ENCODE data around the gene SKAP2. TPM values are rescaled to one million over a fixed set of nuclear protein-coding genes. Genes with fewer than 3 reads are reported as not detected.

The SKAP2 gene
- total RNA-seq, 8 experiments from 2014 or later, result 34.0 to 91.7 (median 49.4) TPM

DNA sequence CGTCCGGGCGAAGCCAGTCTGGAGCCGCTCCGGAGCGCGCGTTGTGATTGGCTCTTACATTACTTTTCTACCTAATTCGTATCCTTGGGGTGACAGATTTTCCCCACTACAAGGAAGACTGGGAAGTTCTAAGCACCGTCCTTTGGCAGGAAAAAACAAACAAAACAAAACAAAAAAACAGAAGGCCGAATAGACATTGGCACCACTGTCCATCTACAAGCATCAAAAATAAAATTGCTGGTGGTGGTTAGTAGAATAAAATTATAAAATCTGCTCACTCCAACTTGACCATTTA, 651 bp upstream of the SKAP2 start:
- peak; percentile 37 to 54 (median 44) for ATAC-seq (replicated peaks in 6 of 8)
- H3K4me3 ChIP-seq, result peak overlapping the region; percentile 57 to 72 (median 69)
- in situ Hi-C loops (cut with MboI; ENCODE audit: low pct_unique_long_range_greater_than_20kb in 2 of 9, low sequenced_read_pairs in 9 of 9, unreplicated experiment in 9 of 9), result loop anchor here in 2 of 9 experiments (25.0 kb wide), 2 partner anchors 222 to 247 kb away; partner anchors contain the start of genes HOXA1 (in 1 of the 2) and HOXA2 (in 1 of the 2)
- H3K27ac ChIP-seq, result peak overlapping the region; percentile 84 to 87
- 3 to 60% (median 23%) methylated on average over 1 to 11 of the region's 11 CpGs; no CpG with 5 or more reads in 1 of the 10 experiments for WGBS, 10 experiments
- H3K4me1 ChIP-seq (replicated peaks in 1 of 2), result peaks cover 6 to 32% of the 10 kb centered on the region in 2 donors

DNA sequence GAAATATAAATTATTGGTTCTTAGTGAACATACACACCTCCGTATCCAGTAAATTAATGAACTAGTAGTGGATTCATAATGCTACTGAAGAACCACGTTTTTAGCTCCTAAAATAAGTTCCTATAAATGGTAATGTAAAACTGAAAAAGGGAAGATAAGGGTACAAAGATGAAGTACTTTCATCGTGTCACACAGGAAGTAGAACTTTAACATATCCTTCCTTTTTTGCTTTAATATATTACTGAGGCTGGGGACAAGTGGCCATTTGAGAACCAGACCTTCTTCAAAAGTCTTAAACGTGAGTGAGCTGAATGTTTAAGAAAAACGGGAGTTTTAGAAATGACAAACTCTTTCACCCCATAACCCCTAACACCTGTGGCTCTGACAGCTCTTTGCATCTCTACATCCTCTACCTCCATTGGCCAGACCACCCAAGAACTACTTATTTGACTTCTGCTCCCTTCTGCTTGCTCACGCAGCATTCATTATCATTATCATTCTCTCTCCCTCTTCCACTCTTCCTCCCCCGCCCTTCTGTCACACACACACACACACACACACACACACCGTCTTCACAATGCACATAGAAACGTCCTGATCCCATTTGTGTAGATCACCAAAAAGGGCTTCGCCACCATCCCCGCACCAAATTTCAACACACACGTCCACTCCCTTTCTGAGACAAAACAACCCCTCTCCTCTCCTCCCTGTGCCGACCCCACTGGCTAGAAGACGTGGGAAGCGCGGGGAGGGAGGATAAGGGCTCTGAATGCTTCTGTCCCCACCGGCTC, 677 bp downstream of the SKAP2 start:
- ATAC-seq (replicated peaks in 6 of 8), result peak; percentile 10 to 54 (median 46)
- H3K27ac ChIP-seq, result peak overlapping the region; percentile 79 to 87
- 0 to 17% (median 0%) methylated on average over 1 to 9 of the region's 17 CpGs for WGBS, 10 experiments
- peak overlapping the region; percentile 57 to 72 (median 69) for H3K4me3 ChIP-seq
- in situ Hi-C loops (cut with MboI; ENCODE audit: low pct_unique_long_range_greater_than_20kb in 2 of 9, low sequenced_read_pairs in 9 of 9, unreplicated experiment in 9 of 9), result loop anchor here in 2 of 9 experiments (25.0 kb wide), 2 partner anchors 224 to 249 kb away; partner anchors contain the start of genes HOXA1 (in 1 of the 2) and HOXA2 (in 1 of the 2)
- H3K4me1 ChIP-seq (replicated peaks in 1 of 2), result peaks cover 15 to 45% of the 10 kb centered on the region in 2 donors

DNA sequence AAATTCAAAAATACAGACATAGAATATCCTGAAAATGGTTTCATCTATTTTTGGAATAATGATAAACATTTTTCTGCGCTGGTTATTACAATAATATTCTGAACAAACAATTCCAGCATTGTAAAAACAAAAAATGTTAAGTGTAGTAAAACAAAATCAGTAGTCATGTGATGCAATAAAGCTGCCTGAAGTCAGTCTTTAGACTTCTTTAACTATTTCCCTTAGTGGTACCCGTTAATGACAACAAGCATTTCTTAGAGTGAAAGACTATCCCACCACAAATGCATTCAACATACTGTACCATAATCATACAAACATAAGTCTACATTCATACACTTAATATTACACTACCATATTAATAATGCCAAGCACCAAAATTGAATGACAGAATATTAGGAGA, 1.6 kb downstream of the SKAP2 start:
- WGBS, 10 experiments, result 0 to 88% (median 29%) methylated on average over 1 to 2 of the region's 2 CpGs; no CpG with 5 or more reads in 1 of the 10 experiments
- in situ Hi-C loops (cut with MboI; ENCODE audit: low pct_unique_long_range_greater_than_20kb in 2 of 9, low sequenced_read_pairs in 9 of 9, unreplicated experiment in 9 of 9), result loop anchor here in 2 of 9 experiments (25.0 kb wide), 2 partner anchors 224 to 249 kb away; partner anchors contain the start of genes HOXA1 (in 1 of the 2) and HOXA2 (in 1 of the 2)
- no peak overlapping the region for H3K27ac ChIP-seq

DNA sequence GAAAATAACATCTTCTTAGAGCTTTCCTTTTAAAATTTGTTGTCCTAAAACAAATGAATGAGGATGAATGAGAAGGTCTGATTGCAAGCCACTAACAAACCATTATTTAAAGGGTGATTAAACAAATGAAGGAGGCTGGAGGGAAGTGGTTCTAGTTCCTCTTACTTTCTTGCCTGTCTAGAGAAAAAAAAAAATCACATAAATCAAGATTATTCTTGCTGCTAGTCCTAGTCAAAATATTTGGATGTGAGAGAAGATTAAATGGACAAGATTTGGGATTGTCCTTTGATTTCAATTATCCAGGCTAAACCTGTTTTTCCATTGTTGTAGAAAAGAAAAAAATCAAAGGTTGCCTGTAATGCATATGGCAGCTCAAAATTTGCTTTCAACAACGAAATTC, 3.3 kb downstream of the SKAP2 start:
- WGBS, 10 experiments, result 0 to 75% (median 14%) methylated on average over 1 of the region's 1 CpG; no CpG with 5 or more reads in 1 of the 10 experiments
- no peak overlapping the region for H3K4me3 ChIP-seq
- in situ Hi-C loops (cut with MboI; ENCODE audit: low pct_unique_long_range_greater_than_20kb in 2 of 9, low sequenced_read_pairs in 9 of 9, unreplicated experiment in 9 of 9), result loop anchor here in 2 of 9 experiments (25.0 kb wide), 2 partner anchors 226 to 251 kb away; partner anchors contain the start of genes HOXA1 (in 1 of the 2) and HOXA2 (in 1 of the 2)
- peaks cover 18 to 60% of the 10 kb centered on the region in 2 donors for H3K4me1 ChIP-seq (replicated peaks in 1 of 2)
- ATAC-seq (replicated peaks in 6 of 8), result no peak
- no peak overlapping the region for H3K27ac ChIP-seq

More for the DNA sequence above, 1.6 kb downstream of the SKAP2 start:
- no peak for ATAC-seq (replicated peaks in 6 of 8)
- Histone ChIP-seq H3K4me3 (peak overlapping the region; percentile 57 to 72 (median 69)), H3K4me1 (replicated peaks in 1 of 2) (peaks cover 18 to 54% of the 10 kb centered on the region in 2 donors)

DNA sequence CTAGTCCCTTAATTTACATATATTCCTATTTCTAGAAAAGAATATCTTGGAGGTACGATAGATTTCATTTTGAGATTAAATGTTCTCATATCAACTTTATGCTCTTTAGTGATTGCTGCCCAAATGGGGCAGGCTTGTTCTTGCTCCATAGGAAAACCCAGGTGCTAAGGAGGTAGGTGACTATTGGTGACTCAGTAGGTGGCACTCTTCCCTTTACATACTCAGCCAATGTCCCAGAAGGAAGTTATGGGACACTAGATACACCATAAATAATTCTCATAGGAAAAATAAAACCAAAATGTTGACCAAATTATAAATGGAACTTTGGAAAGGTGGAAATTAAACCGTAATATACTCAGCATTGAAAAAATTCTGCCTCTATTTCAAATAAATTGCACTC, 4.0 kb downstream of the SKAP2 start:
- Histone ChIP-seq H3K4me3 (peak overlapping the region in 2 of 5 donors; percentile 2 to 7), H3K4me1 (replicated peaks in 1 of 2) (peaks cover 21 to 63% of the 10 kb centered on the region in 2 donors), H3K27ac (no peak overlapping the region)
- in situ Hi-C loops (cut with MboI; ENCODE audit: low pct_unique_long_range_greater_than_20kb in 2 of 9, low sequenced_read_pairs in 9 of 9, unreplicated experiment in 9 of 9), result loop anchor here in 2 of 9 experiments (25.0 kb wide), 2 partner anchors 227 to 252 kb away; partner anchors contain the start of genes HOXA1 (in 1 of the 2) and HOXA2 (in 1 of the 2)
- 17 to 100% (median 67%) methylated on average over 1 to 2 of the region's 2 CpGs; no CpG with 5 or more reads in 1 of the 10 experiments for WGBS, 10 experiments
- no peak for ATAC-seq (replicated peaks in 6 of 8)

DNA sequence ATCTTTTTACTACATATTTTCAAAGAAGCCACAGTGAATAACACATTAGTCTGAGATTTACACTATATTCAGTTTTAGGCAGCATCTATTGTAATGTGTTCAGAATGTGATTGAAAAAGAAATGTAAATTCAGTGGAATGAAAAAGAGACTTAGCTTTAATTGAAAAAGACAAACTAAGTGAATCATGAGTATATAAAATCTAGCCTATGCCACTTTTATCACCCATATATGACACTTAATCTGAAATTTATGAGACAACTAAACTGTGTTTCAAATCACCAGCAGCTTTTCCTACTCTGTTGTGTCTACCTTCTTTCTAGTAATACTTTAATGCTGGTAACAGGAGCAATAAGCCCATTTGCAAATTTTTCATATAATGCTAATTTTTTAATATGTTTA, 4.7 kb downstream of the SKAP2 start:
- Histone ChIP-seq H3K4me3 (peak overlapping the region in 1 of 5 donors; percentile 5), H3K4me1 (replicated peaks in 1 of 2) (peaks cover 22 to 68% of the 10 kb centered on the region in 2 donors), H3K27ac (no peak overlapping the region)
- ATAC-seq (replicated peaks in 6 of 8), result no peak
- in situ Hi-C loops (cut with MboI; ENCODE audit: low pct_unique_long_range_greater_than_20kb in 2 of 9, low sequenced_read_pairs in 9 of 9, unreplicated experiment in 9 of 9), result loop anchor here in 5 of 9 experiments (10.0 to 25.0 kb wide), 4 partner anchors 228 to 285 kb away; partner anchors contain the start of genes HOXA1 (in 4 of the 5), HOXA5 (in 2 of the 5), HOXA6 (in 2 of the 5) and HOXA2 (in 1 of the 5)

DNA sequence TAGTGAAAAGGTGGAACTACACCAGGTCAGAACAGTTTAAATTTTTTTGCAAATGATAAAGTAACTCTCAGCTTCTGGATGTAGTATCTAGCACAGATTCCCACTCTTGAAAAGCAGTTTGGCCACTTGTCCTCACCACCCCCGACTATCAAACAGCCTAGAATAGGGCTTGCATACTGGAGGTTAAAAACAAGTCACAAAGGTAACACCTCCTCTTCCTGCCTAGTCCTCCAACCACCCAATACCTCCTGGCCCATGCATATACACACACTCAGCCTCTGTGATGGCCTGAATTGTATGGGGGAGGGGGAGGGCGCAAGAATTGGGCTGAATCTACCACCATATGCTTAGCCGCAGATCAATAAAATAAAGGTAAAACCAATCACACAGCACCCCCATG, 5.7 kb downstream of the SKAP2 start:
- peaks cover 22 to 78% of the 10 kb centered on the region in 2 donors for H3K4me1 ChIP-seq (replicated peaks in 1 of 2)
- no peak overlapping the region for H3K27ac ChIP-seq
- ATAC-seq (replicated peaks in 6 of 8), result peak in 5 of 8 experiments; percentile 3 to 27 (median 18)
- in situ Hi-C loops (cut with MboI; ENCODE audit: low pct_unique_long_range_greater_than_20kb in 2 of 9, low sequenced_read_pairs in 9 of 9, unreplicated experiment in 9 of 9), result loop anchor here in 5 of 9 experiments (10.0 to 25.0 kb wide), 4 partner anchors 229 to 286 kb away; partner anchors contain the start of genes HOXA1 (in 4 of the 5), HOXA5 (in 2 of the 5), HOXA6 (in 2 of the 5) and HOXA2 (in 1 of the 5)
- 7 to 100% (median 24%) methylated on average over 1 to 3 of the region's 3 CpGs; no CpG with 5 or more reads in 7 of the 10 experiments for WGBS, 10 experiments
- H3K4me3 ChIP-seq, result peak overlapping the region in 2 of 5 donors; percentile 35 to 43

DNA sequence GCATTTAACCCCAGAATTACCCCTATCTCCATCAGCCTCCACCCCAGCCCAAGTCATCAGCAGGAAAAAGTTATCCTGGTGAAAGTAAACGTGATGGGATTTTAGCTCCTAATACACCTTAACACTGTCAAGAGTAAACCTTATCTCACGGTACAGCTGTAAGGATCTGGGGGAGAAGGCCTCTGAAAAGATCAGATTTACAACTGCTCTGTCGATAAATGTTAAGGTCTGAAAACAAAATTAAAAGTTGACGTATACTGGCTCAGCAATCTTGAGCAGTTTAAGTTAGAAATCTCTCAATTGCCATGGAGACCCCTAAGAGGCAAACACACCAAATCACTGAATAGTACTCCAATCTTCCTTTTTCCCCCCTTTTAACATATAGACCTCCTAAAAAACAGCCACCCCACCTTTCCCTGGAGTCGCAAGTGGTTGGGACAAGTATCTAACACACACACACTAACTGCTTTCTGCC, 6.1 kb downstream of the SKAP2 start:
- 0 to 86% (median 13%) methylated on average over 1 to 5 of the region's 5 CpGs; no CpG with 5 or more reads in 3 of the 10 experiments for WGBS, 10 experiments
- ATAC-seq (replicated peaks in 6 of 8), result peak in 2 of 8 experiments; percentile 5 to 8
- Histone ChIP-seq H3K4me1 (replicated peaks in 1 of 2) (peaks cover 22 to 82% of the 10 kb centered on the region in 2 donors), H3K27ac (peak overlapping the region; percentile 72 to 82), H3K4me3 (peak overlapping the region; percentile 26 to 43 (median 35))
- in situ Hi-C loops (cut with MboI; ENCODE audit: low pct_unique_long_range_greater_than_20kb in 2 of 9, low sequenced_read_pairs in 9 of 9, unreplicated experiment in 9 of 9), result loop anchor here in 5 of 9 experiments (10.0 to 25.0 kb wide), 4 partner anchors 229 to 287 kb away; partner anchors contain the start of genes HOXA1 (in 4 of the 5), HOXA5 (in 2 of the 5), HOXA6 (in 2 of the 5) and HOXA2 (in 1 of the 5)

DNA sequence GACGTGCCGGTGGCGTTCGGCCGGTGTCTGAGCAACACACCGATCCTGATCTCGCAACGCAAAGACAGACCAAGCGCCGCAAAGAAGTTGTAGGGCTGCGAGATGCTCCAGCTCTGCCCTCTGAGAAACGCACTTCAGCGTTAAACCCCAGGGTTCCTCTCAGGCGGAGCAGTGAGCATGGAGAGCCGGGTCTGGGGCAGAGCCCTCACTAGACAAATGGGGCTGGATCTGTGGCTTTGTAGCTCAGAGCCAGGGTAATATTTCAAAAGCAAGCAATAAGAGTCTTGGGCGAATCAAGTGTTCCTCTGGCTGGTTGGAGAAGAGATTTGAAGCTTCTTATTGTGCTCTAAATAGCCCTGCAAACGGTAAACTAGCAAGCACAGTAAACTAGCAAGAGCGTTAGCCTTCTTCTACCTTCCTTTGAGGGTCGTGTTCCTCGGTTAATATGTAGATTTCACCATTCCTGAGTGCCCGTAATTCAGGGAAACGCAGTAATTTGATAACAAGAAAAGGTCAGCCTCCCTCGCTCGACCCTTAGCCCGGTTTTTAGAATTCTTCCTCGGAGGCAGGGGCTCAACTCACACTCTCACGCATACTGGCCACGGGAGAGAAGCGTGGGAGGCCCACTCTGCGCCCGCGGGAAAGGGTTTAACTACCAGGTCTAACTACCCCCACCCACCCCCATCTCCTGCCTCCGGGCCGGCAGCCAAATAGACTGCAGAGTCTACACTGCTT, 6.7 kb downstream of the SKAP2 start:
- Histone ChIP-seq H3K27ac (peak overlapping the region; percentile 72 to 82), H3K4me1 (replicated peaks in 1 of 2) (peaks cover 22 to 79% of the 10 kb centered on the region in 2 donors), H3K4me3 (peak overlapping the region; percentile 26 to 43 (median 35))
- in situ Hi-C loops (cut with MboI; ENCODE audit: low pct_unique_long_range_greater_than_20kb in 2 of 9, low sequenced_read_pairs in 9 of 9, unreplicated experiment in 9 of 9), result loop anchor here in 5 of 9 experiments (10.0 to 25.0 kb wide), 4 partner anchors 230 to 287 kb away; partner anchors contain the start of genes HOXA1 (in 4 of the 5), HOXA5 (in 2 of the 5), HOXA6 (in 2 of the 5) and HOXA2 (in 1 of the 5)
- peak in 6 of 8 experiments; percentile 49 to 84 (median 78) for ATAC-seq (replicated peaks in 6 of 8)
- WGBS, 10 experiments, result 0 to 100% (median 2%) methylated on average over 1 to 17 of the region's 34 CpGs; no CpG with 5 or more reads in 1 of the 10 experiments

DNA sequence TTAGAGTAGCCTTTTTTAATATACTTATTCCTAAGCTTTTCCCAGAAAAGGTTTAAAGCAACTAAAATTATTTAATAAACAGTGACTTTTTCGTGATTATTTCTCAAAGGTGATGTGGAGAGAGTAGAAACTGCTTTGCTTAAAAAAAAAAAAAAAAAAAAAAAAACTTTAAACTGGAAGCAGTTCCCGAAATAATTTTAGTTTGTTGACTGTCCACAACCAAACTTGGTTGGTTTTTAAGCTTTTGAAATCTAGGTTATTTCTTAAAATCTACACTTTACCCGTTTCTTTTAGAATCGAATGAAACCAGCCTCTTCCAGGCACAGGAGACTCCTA, 7.3 kb downstream of the SKAP2 start:
- 0 to 96% (median 5%) methylated on average over 2 to 4 of the region's 4 CpGs; no CpG with 5 or more reads in 1 of the 10 experiments for WGBS, 10 experiments
- Histone ChIP-seq H3K27ac (peak overlapping the region; percentile 72 to 82), H3K4me3 (peak overlapping the region; percentile 26 to 43 (median 35)), H3K4me1 (replicated peaks in 1 of 2) (peaks cover 22 to 75% of the 10 kb centered on the region in 2 donors)
- in situ Hi-C loops (cut with MboI; ENCODE audit: low pct_unique_long_range_greater_than_20kb in 2 of 9, low sequenced_read_pairs in 9 of 9, unreplicated experiment in 9 of 9), result loop anchor here in 5 of 9 experiments (10.0 to 25.0 kb wide), 4 partner anchors 230 to 288 kb away; partner anchors contain the start of genes HOXA1 (in 4 of the 5), HOXA5 (in 2 of the 5), HOXA6 (in 2 of the 5) and HOXA2 (in 1 of the 5)
- ATAC-seq (replicated peaks in 6 of 8), result no peak

DNA sequence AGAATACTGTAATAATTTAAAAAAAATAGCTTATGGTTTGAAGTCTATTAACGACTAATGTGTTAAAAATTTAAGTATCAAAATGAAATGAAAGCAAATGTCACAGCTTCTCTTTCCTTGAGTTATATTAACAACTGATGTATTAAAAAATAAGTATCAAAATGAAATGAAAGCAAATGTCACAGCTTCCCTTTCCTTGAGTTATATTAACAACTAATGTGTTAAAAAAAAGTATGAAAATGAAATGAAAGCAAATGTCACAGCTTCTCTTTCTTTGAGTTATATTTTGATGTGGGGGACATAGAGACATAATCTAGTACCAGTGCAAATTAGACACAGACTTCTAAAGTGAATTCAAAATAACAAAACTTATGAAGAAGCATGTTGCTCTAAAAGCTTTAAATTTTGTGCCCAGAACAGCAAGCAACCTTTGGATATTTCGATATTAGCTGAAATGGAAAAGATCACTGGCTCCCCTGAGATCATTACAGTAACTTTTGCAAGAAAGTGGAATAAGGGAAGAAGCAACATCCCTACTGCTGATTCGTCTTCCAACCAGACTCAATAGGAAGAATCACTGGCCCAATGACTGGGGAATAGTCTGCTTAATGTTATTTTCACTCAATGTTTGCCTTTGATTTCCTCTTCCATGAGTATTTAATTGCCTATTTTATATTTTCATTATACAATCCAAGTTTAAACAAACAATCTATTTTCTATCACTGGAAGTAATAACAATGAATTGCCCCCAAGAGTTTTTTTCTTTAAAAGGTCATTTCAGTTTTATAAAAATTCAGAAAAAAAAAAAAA, 8.0 kb downstream of the SKAP2 start:
- 0 to 77% (median 6%) methylated on average over 1 to 3 of the region's 3 CpGs for WGBS, 10 experiments
- peak overlapping the region in 4 of 5 donors; percentile 35 to 43 (median 38) for H3K4me3 ChIP-seq
- in situ Hi-C loops (cut with MboI; ENCODE audit: low pct_unique_long_range_greater_than_20kb in 2 of 9, low sequenced_read_pairs in 9 of 9, unreplicated experiment in 9 of 9), result loop anchor here in 5 of 9 experiments (10.0 to 25.0 kb wide), 4 partner anchors 231 to 288 kb away; partner anchors contain the start of genes HOXA1 (in 4 of the 5), HOXA5 (in 2 of the 5), HOXA6 (in 2 of the 5) and HOXA2 (in 1 of the 5)
- no peak for ATAC-seq (replicated peaks in 6 of 8)
- peak overlapping the region; percentile 55 to 82 for H3K27ac ChIP-seq
- peaks cover 20 to 68% of the 10 kb centered on the region in 2 donors for H3K4me1 ChIP-seq (replicated peaks in 1 of 2)

Measured in motor neuron (in vitro differentiated cells).